GM19463 (cell line): ENCODE data around the gene SMARCD1.
"Not testable (repeated sequence)": the region's sequence is repeated elsewhere in the genome, so short reads cannot be mapped to it uniquely, and the experiment has no call there.

Source experiments
- ATAC-seq: cut with Tn5 transposase; IDR thresholded peaks from one replicate; pipeline ENCODE4 v1.9.1; 2021; ENCODE audit warnings: mild to moderate bottlenecking, moderate library complexity; ENCODE audit not compliant: unreplicated experiment

The SMARCD1 gene

DNA sequence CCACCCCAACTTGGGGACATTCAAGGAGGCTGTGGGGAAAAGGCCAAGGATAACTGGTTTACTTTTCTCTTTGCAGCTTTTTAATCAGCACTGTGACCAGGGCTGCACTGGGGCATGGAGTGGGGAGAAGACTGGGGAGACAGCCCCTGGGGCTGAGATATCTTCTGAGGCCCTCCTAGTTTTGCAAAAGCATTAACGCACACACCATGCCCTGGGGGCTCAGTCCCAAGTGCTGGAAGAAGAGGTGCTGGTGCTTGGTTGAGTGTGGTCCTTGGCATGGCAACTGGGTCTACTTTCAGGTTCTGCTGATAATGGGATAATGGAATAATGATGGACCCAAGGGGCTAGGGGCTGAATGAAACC is 9.4 kb upstream of the SMARCD1 start:
- ATAC-seq = no peak

DNA sequence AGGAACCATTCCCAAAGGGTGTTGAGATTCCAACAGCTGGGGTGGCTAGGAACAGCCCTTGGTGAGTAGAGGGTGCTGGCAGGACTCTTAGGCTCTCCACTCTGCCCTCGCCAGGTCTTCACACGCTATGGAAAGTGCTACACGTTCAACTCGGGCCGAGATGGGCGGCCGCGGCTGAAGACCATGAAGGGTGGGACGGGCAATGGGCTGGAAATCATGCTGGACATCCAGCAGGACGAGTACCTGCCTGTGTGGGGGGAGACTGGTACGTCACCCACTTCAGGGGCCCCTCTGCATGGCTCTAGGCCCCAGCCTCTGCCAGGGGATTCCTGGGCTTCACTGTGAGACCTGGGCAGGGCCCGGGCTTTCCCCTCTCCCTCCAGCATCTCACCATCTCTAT is 8.0 kb upstream of the SMARCD1 start:
- no peak for ATAC-seq

DNA sequence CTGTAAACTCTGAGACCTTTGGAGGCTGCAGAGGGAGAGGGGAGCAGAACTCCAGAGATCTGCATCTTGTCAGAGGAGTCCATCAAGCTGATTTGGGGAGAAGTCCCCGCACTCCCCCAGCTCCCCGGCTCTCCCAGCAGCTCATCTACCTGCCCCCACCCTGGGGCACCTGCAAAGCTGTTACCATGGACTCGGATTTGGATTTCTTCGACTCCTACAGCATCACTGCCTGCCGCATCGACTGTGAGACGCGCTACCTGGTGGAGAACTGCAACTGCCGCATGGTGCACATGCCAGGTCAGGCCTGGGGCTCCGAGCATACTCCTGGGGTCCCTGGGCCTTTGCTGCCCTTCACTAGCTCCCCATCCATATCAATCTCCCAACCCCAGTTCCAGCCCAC is 6.9 kb upstream of the SMARCD1 start:
- ATAC-seq = no peak

- ATAC-seq = no peak
Measured at GRCh38 chr12:50079771-50080170, 5.4 kb upstream of the SMARCD1 start.

DNA sequence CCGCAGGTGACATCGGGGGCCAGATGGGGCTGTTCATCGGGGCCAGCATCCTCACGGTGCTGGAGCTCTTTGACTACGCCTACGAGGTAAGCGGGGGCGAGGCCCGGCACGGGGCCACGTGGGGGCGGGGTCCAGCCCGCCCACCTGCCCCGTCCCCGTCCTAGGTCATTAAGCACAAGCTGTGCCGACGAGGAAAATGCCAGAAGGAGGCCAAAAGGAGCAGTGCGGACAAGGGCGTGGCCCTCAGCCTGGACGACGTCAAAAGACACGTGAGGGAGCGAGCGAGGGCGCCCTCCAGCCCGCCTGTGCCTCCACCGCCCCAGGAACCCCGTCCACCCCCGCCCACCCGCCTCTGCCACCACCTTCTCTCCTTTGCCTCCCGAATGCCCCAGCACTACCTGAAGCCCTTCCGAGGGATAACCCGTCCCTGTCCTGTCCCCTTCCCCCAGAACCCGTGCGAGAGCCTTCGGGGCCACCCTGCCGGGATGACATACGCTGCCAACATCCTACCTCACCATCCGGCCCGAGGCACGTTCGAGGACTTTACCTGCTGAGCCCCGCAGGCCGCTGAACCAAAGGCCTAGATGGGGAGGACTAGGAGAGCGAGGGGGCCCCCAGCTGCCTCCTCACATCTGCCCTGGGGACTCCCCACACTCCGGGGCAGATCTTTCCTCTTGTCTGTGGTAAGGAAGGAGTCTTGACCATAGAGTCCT is 3.9 kb upstream of the SMARCD1 start:
- no peak for ATAC-seq

GRCh38 chr12:50082644-50083043 is 2.5 kb upstream of the SMARCD1 start:
- no peak for ATAC-seq

DNA sequence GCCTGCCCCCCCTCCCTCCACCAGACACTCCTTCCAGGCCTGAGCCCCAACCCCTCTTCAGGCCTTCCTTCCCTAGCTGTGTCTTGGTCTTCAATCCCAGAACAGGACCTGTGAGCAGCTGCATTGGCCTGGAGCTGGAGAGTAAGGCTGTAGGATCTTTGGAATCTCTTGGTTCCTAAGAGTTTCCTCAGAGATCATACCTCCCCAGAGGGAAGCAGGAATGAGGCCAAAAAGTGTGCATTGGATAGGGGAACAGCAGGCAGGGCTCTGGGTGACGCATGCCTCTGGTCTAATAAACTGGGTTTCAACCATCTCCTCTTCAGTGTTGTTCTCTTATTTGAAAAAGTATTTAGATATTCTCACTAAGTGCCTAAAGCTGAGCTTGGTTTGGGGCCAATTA is 1.8 kb upstream of the SMARCD1 start:
- ATAC-seq = no peak

DNA sequence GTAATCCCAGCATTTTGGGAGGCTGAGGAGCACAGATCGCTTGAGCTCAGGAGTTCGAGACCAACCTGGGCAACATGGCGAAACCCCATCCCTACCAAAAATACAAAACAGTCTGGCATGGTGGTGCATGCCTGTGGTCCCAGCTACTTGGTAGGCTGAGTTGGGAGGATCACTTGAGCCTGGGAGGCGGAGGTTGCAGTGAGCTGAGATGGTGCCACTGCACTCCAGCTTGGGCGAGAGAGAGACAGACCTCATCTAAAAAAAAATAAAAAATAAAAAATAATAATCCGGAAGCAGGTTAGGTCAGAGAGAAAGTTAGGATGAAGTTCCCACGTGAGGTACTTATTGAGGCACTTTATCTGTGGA is 750 bp upstream of the SMARCD1 start:
- ATAC-seq = not testable (repeated sequence)

- no peak for ATAC-seq
Measured at GRCh38 chr12:50085615-50086072, 502 bp downstream of the SMARCD1 start.

DNA sequence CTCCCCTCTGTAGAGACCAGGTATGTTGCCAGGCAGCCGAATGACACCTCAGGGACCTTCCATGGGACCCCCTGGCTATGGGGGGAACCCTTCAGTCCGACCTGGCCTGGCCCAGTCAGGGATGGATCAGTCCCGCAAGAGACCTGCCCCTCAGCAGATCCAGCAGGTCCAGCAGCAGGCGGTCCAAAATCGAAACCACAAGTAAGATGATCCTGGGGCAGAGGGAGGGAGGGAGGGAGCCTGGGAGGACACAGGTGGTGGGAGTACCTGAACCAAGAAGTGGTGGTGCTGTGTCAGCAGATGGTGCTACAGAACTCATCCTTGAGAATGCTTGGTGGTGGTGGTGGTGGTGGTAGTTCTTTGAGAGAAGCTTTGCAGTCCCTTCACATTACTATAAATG is 1.0 kb downstream of the SMARCD1 start:
- no peak for ATAC-seq

DNA sequence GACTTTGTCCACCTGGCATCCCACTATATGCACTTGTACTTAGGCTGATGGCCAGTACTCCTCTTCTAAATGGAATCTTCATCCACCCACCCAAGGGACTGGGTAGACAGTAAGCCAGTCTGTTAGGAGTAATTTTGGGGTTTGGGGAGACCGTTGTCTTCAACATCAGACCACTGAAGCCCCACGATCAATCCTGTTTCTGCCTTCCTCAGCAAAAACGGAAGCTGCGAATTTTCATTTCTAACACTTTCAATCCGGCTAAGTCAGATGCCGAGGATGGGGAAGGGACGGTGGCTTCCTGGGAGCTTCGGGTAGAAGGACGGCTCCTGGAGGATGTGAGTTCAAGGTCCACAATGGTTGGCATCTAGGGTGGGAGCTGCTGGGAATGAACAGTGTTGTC is 2.0 kb downstream of the SMARCD1 start:
- no peak for ATAC-seq

- ATAC-seq = no peak
Measured at GRCh38 chr12:50087995-50088394, 2.9 kb downstream of the SMARCD1 start.

GRCh38 chr12:50088577-50089335 is 3.6 kb downstream of the SMARCD1 start:
- ATAC-seq = no peak

DNA sequence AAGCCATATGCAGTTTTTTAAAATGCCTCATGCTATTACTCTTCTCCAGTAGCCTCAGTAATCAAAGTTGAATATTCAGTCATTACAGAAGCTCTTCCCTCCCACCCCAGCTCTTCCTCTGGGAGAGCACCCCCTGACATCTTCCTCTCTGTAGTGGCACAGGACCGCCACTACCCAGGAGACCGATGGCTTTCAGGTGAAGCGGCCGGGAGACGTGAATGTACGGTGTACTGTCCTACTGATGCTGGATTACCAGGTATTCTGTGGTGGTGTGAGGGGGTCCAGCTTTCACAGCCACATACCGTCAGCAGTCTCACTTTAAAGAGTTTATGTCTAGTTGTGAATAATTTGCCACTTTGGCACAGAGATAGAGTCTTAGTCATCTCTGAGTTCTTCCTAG is 4.6 kb downstream of the SMARCD1 start:
- ATAC-seq = no peak

DNA sequence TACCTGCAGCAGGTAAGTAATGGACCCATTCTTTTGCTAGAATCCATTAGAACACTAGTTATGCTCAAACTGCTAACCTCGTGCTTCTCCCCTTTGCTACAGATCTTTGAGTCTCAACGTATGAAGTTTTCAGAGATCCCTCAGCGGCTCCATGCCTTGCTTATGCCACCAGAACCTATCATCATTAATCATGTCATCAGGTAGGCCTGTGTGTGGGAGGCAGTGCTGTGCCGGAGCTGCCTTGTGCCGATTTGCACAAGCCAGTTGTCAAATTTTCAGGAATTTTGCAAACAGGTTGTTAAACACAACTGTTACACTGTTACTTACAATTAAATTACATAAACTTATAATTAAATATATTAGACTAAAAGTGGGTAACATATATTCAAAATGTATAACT is 5.2 kb downstream of the SMARCD1 start:
- no peak for ATAC-seq

DNA sequence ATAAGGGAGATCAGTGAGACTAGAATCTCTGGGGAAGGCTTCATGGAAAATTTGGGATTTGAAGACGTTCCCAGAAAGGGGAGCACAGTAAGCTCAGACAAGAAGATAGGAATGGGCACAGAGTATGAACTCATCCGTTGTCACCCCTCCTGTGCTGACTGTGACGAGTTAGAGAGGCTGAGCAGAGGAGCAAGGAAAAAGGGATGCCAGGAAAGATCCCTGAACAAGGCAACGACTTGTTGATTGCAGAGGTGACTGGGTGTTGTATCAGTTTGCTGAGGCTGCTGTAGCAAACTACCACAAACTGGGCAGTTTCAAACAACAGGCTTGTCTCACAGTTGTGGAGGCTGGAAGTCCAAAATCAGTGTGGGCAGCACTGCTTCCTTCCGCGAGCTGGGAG is 12.8 kb downstream of the SMARCD1 start:
- ATAC-seq = no peak

DNA sequence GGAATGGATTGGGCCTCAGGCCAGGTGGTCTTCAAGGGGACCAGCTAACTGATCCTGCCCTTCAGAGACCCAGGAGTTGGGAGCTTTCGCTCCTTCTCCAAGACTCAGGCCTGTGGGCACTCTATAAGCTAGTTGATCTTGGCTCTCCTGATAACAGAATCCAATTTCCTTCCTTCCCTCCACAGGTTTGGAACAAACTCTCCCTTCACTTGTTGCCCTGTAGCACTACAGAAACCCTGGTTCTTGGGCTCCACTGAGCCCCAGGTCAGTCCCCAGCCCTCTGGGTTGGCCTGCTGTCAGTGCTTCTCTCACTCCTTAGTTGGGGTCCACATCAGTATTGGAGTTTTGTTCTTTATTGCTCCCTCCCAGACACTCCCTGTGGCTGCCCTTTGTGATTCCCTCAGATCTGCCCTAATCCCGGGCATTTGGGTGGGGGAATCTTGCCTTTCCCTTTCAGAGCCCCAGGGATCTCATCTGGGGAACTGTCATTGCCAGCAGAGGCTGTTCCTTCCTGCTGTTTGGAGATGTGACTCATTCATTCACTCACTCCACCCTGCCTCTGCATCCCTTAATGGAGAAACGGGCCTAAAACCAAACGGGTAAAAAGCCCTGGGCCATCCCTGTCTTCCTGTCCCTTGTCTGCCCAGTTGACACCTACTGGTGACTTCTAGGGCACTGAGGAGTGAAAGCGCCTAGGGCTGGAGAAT is 14.3 kb downstream of the SMARCD1 start:
- ATAC-seq = no peak

- no peak for ATAC-seq
Measured at GRCh38 chr12:50100561-50100960, 15.4 kb downstream of the SMARCD1 start.

DNA sequence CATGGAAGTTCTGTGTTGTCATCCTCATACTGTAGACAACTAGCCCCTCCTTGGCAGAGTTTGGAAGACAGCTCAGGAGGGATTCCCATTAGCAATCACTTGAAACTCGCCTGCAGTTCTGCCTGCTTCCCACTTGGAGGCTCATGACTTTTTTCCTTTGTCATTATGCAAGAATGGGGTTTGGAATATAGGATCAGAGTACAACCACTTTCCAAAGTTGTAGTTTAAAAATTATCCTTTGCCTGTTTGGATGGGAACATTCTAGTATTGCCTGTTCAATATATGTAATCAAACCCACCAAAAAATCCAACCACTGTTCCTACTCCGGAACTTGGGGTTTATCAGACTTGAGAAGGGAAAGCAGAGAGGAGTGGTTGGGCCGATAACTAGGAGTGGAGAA is 16.5 kb downstream of the SMARCD1 start:
- ATAC-seq = no peak

GRCh38 chr12:50102131-50102531 is 17.0 kb downstream of the SMARCD1 start:
- no peak for ATAC-seq

DNA sequence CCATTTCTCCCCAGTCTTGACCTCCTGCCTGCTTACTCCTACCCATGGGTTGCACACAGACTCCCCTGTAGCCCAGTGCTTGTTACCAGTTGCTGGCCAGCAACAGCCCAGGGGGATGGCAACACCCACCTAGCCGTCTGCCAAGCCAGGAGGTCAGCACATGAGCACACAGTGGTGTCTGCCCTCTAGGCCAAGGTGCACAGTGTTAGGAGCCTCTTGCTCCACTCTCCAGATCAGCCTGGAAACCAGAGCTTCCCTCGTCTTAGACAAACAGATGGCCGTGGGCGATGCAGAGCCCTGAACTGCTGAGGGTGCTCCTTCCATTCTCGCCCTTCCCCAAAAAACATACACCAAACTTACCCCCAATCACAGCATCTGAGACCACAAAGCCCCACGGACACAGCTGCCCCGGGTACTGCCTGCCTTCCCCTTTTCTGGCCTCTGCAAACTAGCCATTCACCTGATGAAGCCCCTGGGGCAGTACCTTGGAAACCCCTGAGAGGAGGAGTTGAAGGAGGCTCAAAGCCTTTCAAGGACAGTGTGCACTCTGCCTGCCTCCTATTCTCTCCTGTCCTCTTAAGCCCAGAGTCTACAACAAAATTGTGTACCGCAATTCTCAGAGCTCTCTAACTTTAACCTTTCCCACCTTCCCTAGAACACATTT is 17.6 kb downstream of the SMARCD1 start:
- no peak for ATAC-seq
